Calu3 (cell line): ENCODE data around the gene PCDHGB1. TPM values are rescaled to one million over a fixed set of nuclear protein-coding genes. Genes with fewer than 3 reads are reported as not detected.
"Not testable (repeated sequence)": the region's sequence is repeated elsewhere in the genome, so short reads cannot be mapped to it uniquely, and the experiment has no call there.

Experiments
- BruUV-seq: library from RNA; stranded (reverse); fragments of 400-500 nt; replicated peaks from 2 replicates; lab custom pipeline; 2021; lab: Mats Ljungman, UMichigan
- CTCF ChIA-PET: fragments of 300-600 bp; sonication (Branson Sonifier 250); formaldehyde crosslinking; loops from one replicate; lab custom pipeline; 2022; ENCODE audit warnings: antibody characterized with exemption; lab: Charles Lee
- DNase-seq: peaks from one replicate; pipeline ENCODE4 v3.0.0; 2022
- H3K27ac Mint-ChIP-seq: one replicate; pipeline ENCODE4 v1.8.0; 2022; ENCODE audit warnings: mixed read lengths; ENCODE audit not compliant: unreplicated experiment
- H3K27me3 Mint-ChIP-seq: one replicate; pipeline ENCODE4 v1.8.0; 2022; ENCODE audit warnings: mixed read lengths; ENCODE audit not compliant: unreplicated experiment
- H3K36me3 Mint-ChIP-seq: one replicate; pipeline ENCODE4 v1.8.0; 2022; ENCODE audit warnings: mild to moderate bottlenecking, moderate library complexity, mixed read lengths; ENCODE audit not compliant: insufficient read depth, unreplicated experiment
- H3K4me1 Mint-ChIP-seq: one replicate; pipeline ENCODE4 v1.8.0; 2022; ENCODE audit warnings: mild to moderate bottlenecking, low read depth, mixed read lengths; ENCODE audit not compliant: unreplicated experiment
- H3K4me3 Mint-ChIP-seq: one replicate; pipeline ENCODE4 v1.8.0; 2022; ENCODE audit warnings: mild to moderate bottlenecking, low read depth, moderate library complexity, mixed read lengths; ENCODE audit not compliant: unreplicated experiment
- H3K9me3 Mint-ChIP-seq: one replicate; pipeline ENCODE4 v1.8.0; 2022; ENCODE audit warnings: low read depth, mixed read lengths; ENCODE audit not compliant: unreplicated experiment
- CTCF ChIP-seq: fragments of 200-600 bp; IDR thresholded peaks from one replicate; pipeline ENCODE4 v1.8.0; 2022; ENCODE audit warnings: antibody characterized with exemption; ENCODE audit not compliant: unreplicated experiment
- intact Hi-C: fragments of 100-400 bp; cut with micrococcal nuclease; formaldehyde crosslinking; loops from one replicate; pipeline ENCODE4 v1.10.0; 2022; ENCODE audit not compliant: unreplicated experiment
- total RNA-seq: library from RNA; stranded (reverse); gene quantifications from 2 replicates; pipeline ENCODE4 v1.2.3, GENCODE V29; 2022

The PCDHGB1 gene
- total RNA-seq, 1 experiment from 2014 or later: 0.19 TPM

GRCh38 chr5:141343953-141344463, 5.9 kb upstream of the PCDHGB1 start:
- Mint-ChIP-seq H3K4me1 (no peaks in the 10 kb centered on the region), H3K27ac (no peak overlapping the region), H3K9me3 (peaks cover 19% of the 10 kb centered on the region), H3K4me3 (no peak overlapping the region), H3K27me3 (no peaks in the 10 kb centered on the region), H3K36me3 (no peaks in the 10 kb centered on the region)
- no TSS peak for BruUV-seq
- CTCF ChIA-PET: no interaction called here
- intact Hi-C loops: no loop called here
- TF ChIP-seq CTCF: no peak
- DNase-seq: no peak

- H3K4me3 Mint-ChIP-seq: no peak overlapping the region
- H3K4me1 Mint-ChIP-seq: no peaks in the 10 kb centered on the region
- CTCF ChIA-PET: no interaction called here
- no peaks in the 10 kb centered on the region for H3K27me3 Mint-ChIP-seq
- BruUV-seq: no TSS peak
- DNase-seq: no peak
- H3K9me3 Mint-ChIP-seq: peaks cover 19% of the 10 kb centered on the region
- peaks cover 3% of the 10 kb centered on the region for H3K36me3 Mint-ChIP-seq
- no peak for TF ChIP-seq CTCF
- H3K27ac Mint-ChIP-seq: no peak overlapping the region
- intact Hi-C loops: no loop called here
These were observed 4.6 kb upstream of the PCDHGB1 start for GRCh38 chr5:141345327-141345726.

DNA sequence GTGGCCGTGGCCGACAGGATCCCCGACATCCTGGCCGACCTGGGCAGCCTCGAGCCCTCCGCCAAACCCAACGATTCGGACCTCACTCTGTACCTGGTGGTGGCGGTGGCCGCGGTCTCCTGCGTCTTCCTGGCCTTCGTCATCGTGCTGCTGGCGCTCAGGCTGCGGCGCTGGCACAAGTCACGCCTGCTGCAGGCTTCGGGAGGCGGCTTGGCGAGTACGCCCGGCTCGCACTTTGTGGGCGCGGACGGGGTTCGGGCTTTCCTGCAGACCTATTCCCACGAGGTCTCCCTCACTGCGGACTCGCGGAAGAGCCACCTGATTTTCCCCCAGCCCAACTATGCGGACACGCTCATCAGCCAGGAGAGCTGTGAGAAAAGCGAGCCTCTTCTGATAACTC, 3.9 kb upstream of the PCDHGB1 start:
- DNase-seq, CTCF ChIA-PET, H3K36me3 Mint-ChIP-seq, H3K4me1 Mint-ChIP-seq, H3K4me3 Mint-ChIP-seq, intact Hi-C loops, H3K27me3 Mint-ChIP-seq, BruUV-seq, H3K27ac Mint-ChIP-seq: not testable (repeated sequence)
- peaks cover 19% of the 10 kb centered on the region for H3K9me3 Mint-ChIP-seq

- CTCF ChIA-PET: no interaction called here
- intact Hi-C loops: no loop called here
- peaks cover 14% of the 10 kb centered on the region for H3K9me3 Mint-ChIP-seq
These were observed 1.7 kb downstream of the PCDHGB1 start for GRCh38 chr5:141351591-141351990.

More at GRCh38 chr5:141351591-141351990, 1.7 kb downstream of the PCDHGB1 start:
- H3K27me3 Mint-ChIP-seq: no peaks in the 10 kb centered on the region
- BruUV-seq: no TSS peak
- H3K4me1 Mint-ChIP-seq: no peaks in the 10 kb centered on the region
- TF ChIP-seq CTCF: no peak
- peaks cover 5% of the 10 kb centered on the region for H3K36me3 Mint-ChIP-seq
- H3K27ac Mint-ChIP-seq: no peak overlapping the region
- no peak overlapping the region for H3K4me3 Mint-ChIP-seq
- DNase-seq: no peak
